ENCODE results near the gene DNAAF1.

- TF ChIP-seq CTCF (conservative IDR thresholded peaks at IDR 0.05; ENCODE audit: low read length): no peak
- no peak for TF ChIP-seq EZH2phosphoT487 (IDR thresholded peaks at IDR 0.05; ENCODE audit: borderline replicate concordance)
Observed at GRCh38 chr16:84193480-84193879, 48.4 kb downstream of the DNAAF1 start.

All from Loucy (cell line).